GM06990 (cell line): ENCODE measurements around the gene SLIT1.

ENCODE experiments used
- DNase-seq: peaks from one replicate; pipeline ENCODE4 v3.0.0-alpha.2; 2011; ENCODE audit not compliant: insufficient read length; ENCODE audit errors: extremely low read depth
- H3K27me3 ChIP-seq: replicated peaks from 2 replicates; pipeline ENCODE4 v1.6.0; 2011; ENCODE audit warnings: low read length; ENCODE audit not compliant: control insufficient read depth, insufficient read depth
- H3K36me3 ChIP-seq: 2 replicates; pipeline ENCODE4 v1.5.1; 2011; ENCODE audit warnings: low read length; ENCODE audit not compliant: control insufficient read depth, insufficient read depth
- H3K4me3 ChIP-seq: replicated peaks from 2 replicates; pipeline ENCODE4 v1.5.1; 2011; ENCODE audit warnings: low read depth, mild to moderate bottlenecking, control low read depth, low read length
- CTCF ChIP-seq: IDR thresholded peaks from 2 replicates; pipeline ENCODE4 v1.5.1; 2011; ENCODE audit warnings: low read length, control low read depth, mild to moderate bottlenecking, inconsistent platforms; ENCODE audit not compliant: insufficient read depth, poor library complexity, severe bottlenecking

SLIT1 gene

DNA sequence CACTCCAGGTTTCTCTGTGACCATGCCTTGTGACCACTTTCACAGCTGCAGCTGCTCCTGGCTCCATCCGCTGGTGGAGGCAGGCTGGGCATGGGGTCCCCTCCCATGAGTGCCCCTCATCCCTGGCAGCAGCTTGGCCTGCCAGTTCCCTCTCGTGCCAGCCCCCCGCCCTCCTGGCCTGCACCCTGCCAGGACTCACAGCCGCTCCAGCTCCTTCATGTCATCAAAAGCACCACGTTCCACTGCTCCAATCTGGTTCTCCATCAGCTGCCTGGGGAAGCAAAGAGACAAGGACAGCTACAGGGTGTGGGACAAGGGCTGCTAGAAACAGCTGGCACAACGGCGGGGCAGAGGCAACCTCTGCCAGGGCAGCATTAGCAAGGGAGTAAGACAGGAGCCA lies 22.6 kb downstream of the SLIT1 start:
- Histone ChIP-seq H3K36me3 (no peaks in the 10 kb centered on the region), H3K27me3 (no peaks in the 10 kb centered on the region), H3K4me3 (no peak overlapping the region)
- TF ChIP-seq CTCF, result no peak
- DNase-seq, result no peak

- H3K27me3 ChIP-seq, result no peaks in the 10 kb centered on the region
- DNase-seq, result no peak
- H3K36me3 ChIP-seq, result no peaks in the 10 kb centered on the region
- TF ChIP-seq CTCF, result no peak
- H3K4me3 ChIP-seq, result no peak overlapping the region
Observed at GRCh38 chr10:97159646-97160305, 26.0 kb downstream of the SLIT1 start.

- DNase-seq, result peak; percentile 60
- Histone ChIP-seq H3K36me3 (no peaks in the 10 kb centered on the region), H3K4me3 (no peak overlapping the region), H3K27me3 (no peaks in the 10 kb centered on the region)
- TF ChIP-seq CTCF, result peak; percentile 4
Observed at GRCh38 chr10:97157578-97158095, 28.1 kb downstream of the SLIT1 start.

GRCh38 chr10:97154781-97155180 lies 31.0 kb downstream of the SLIT1 start:
- Histone ChIP-seq H3K27me3 (no peaks in the 10 kb centered on the region), H3K36me3 (no peaks in the 10 kb centered on the region), H3K4me3 (no peak overlapping the region)
- DNase-seq, result no peak
- TF ChIP-seq CTCF, result no peak

DNA sequence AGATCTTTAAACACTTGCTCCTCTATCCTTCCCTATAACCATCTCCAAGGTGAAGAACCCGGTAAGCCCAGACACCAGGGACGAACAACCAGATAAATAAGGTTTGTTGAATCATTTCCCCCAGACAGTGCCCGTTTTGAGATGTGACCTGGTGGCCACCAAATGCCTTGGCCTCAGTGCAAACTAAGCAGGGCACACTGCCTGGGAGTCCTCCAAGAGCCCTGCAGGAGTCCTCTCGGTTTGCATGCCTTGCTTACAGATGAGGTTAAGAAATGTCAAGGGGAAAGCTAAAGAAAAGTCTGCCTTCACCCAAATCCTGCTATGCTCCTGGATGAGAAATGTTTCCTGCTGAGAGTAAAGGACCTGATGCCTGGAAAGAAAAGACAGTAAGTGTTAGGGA lies 31.6 kb downstream of the SLIT1 start:
- no peak overlapping the region for H3K4me3 ChIP-seq
- DNase-seq, result no peak
- no peaks in the 10 kb centered on the region for H3K27me3 ChIP-seq
- TF ChIP-seq CTCF, result no peak
- no peaks in the 10 kb centered on the region for H3K36me3 ChIP-seq
